IMR-90 (cell line): ENCODE results near the gene COL2A1. TPM values are rescaled to one million over a fixed set of nuclear protein-coding genes. Genes with fewer than 3 reads are reported as not detected.

ENCODE experiments used
- ATAC-seq: fragments of 200-7000 bp; cut with Tn5 transposase; 2 replicates; pipeline ENCODE4 v1.9.1; 2020; ENCODE audit warnings: low read depth, mild to moderate bottlenecking, moderate library complexity
- BruUV-seq: library from RNA; stranded (reverse); fragments of 400-500 nt; replicated peaks from 2 replicates; lab custom pipeline; 2021; lab: Mats Ljungman, UMichigan
- CTCF ChIA-PET: fragments of 300-600 bp; formaldehyde crosslinking; extraction: SDS; loops from one replicate; lab custom pipeline; 2021; ENCODE audit warnings: antibody characterized with exemption; lab: Yijun Ruan, JAX
- POLR2A ChIA-PET: fragments of 300-600 bp; sonication (Branson Sonifier 250); formaldehyde crosslinking; loops from one replicate; lab custom pipeline; 2022; ENCODE audit warnings: antibody characterized with exemption; ENCODE audit not compliant: unreplicated experiment; lab: Charles Lee
- DNase-seq: peaks from one replicate; pipeline ENCODE4 v3.0.0; 2013
- H2AFZ ChIP-seq: replicated peaks from 2 replicates; pipeline ENCODE3; 2013; ENCODE audit warnings: low read length, mild to moderate bottlenecking; ENCODE audit not compliant: poor library complexity
- H2AK5ac ChIP-seq: 2 replicates; pipeline ENCODE4 v1.6.1; 2013; ENCODE audit warnings: low read depth, low read length, inconsistent platforms
- H2AK9ac ChIP-seq: replicated peaks from 2 replicates; pipeline ENCODE3; 2013; ENCODE audit warnings: mild to moderate bottlenecking, low read depth, low read length, moderate library complexity; ENCODE audit not compliant: poor library complexity
- H2BK120ac ChIP-seq: 2 replicates; pipeline ENCODE4 v1.6.1; 2013; ENCODE audit warnings: low read depth, low read length, inconsistent platforms
- H2BK15ac ChIP-seq: 3 replicates; pipeline ENCODE4 v1.6.1; 2013; ENCODE audit warnings: low read depth, low read length, inconsistent platforms
- H2BK20ac ChIP-seq: 2 replicates; pipeline ENCODE4 v1.6.1; 2013; ENCODE audit warnings: low read depth, mild to moderate bottlenecking, inconsistent platforms, low read length, moderate library complexity
- H2BK5ac ChIP-seq: 2 replicates; pipeline ENCODE4 v1.6.1; 2013; ENCODE audit warnings: mild to moderate bottlenecking, low read depth, low read length, inconsistent platforms; ENCODE audit not compliant: poor library complexity, severe bottlenecking
- H3K14ac ChIP-seq: replicated peaks from 2 replicates; pipeline ENCODE4 v1.6.1; 2013; ENCODE audit warnings: low read depth, low read length, inconsistent platforms
- H3K18ac ChIP-seq: 2 replicates; pipeline ENCODE4 v1.6.1; 2013; ENCODE audit warnings: low read depth, low read length, control low read depth
- H3K23ac ChIP-seq: 2 replicates; pipeline ENCODE4 v1.6.1; 2013; ENCODE audit warnings: low read depth, low read length, inconsistent platforms
- H3K27ac ChIP-seq: 2 replicates; pipeline ENCODE4 v1.5.1; 2013; ENCODE audit warnings: mild to moderate bottlenecking, control low read depth, low read length; ENCODE audit not compliant: insufficient read depth
- H3K27me3 ChIP-seq: 2 replicates; pipeline ENCODE4 v1.6.1; 2013; ENCODE audit warnings: low read length; ENCODE audit not compliant: control insufficient read depth, insufficient read depth
- H3K36me3 ChIP-seq: 2 replicates; pipeline ENCODE4 v1.6.1; 2013; ENCODE audit warnings: low read length, mixed read lengths; ENCODE audit not compliant: control insufficient read depth, insufficient read depth
- H3K4ac ChIP-seq: 2 replicates; pipeline ENCODE4 v1.6.1; 2013; ENCODE audit warnings: low read depth, low read length, inconsistent platforms
- H3K4me1 ChIP-seq: 2 replicates; pipeline ENCODE4 v1.6.1; 2013; ENCODE audit warnings: low read length, mixed read lengths; ENCODE audit not compliant: control insufficient read depth, insufficient read depth
- H3K4me2 ChIP-seq: 2 replicates; pipeline ENCODE4 v1.6.1; 2013; ENCODE audit warnings: low read depth, mild to moderate bottlenecking, control low read depth, low read length, moderate library complexity
- H3K4me3 ChIP-seq: 2 replicates; pipeline ENCODE4 v1.5.1; 2013; ENCODE audit warnings: low read depth, mild to moderate bottlenecking, control low read depth, low read length, moderate library complexity; ENCODE audit not compliant: insufficient read depth
- H3K56ac ChIP-seq: 2 replicates; pipeline ENCODE4 v1.6.1; 2013; ENCODE audit warnings: low read length, inconsistent platforms; ENCODE audit not compliant: insufficient read depth; ENCODE audit errors: extremely low read depth
- H3K79me1 ChIP-seq, 2 experiments: 2 replicates each; pipeline ENCODE4 v1.6.1; 2013; ENCODE audit warnings: low read length in 2 of 2, inconsistent platforms in 1 of 2, low read depth in 1 of 2
- H3K9ac ChIP-seq: 2 replicates; pipeline ENCODE4 v1.6.1; 2013; ENCODE audit warnings: low read depth, low read length, control low read depth
- H3K9me1 ChIP-seq: 2 replicates; pipeline ENCODE4 v1.6.1; 2013; ENCODE audit warnings: low read length, inconsistent platforms; ENCODE audit not compliant: insufficient read depth
- H3K9me3 ChIP-seq: 2 replicates; pipeline ENCODE4 v1.6.1; 2013; ENCODE audit warnings: low read length; ENCODE audit not compliant: control insufficient read depth, insufficient read depth
- H4K20me1 ChIP-seq: 2 replicates; pipeline ENCODE4 v1.6.1; 2013; ENCODE audit warnings: low read length, inconsistent platforms; ENCODE audit not compliant: insufficient read depth
- H4K5ac ChIP-seq: 2 replicates; pipeline ENCODE4 v1.6.1; 2013; ENCODE audit warnings: mild to moderate bottlenecking, low read depth, low read length, control low read depth
- H4K8ac ChIP-seq, 2 experiments: 2 replicates each; pipeline ENCODE4 v1.6.1; 2013; ENCODE audit warnings: low read depth in 2 of 2, low read length in 2 of 2, control low read depth in 1 of 2, inconsistent platforms in 1 of 2
- H4K91ac ChIP-seq: 2 replicates; pipeline ENCODE4 v1.6.1; 2013; ENCODE audit warnings: low read depth, low read length, inconsistent platforms; ENCODE audit not compliant: insufficient read depth
- CEBPB ChIP-seq: IDR thresholded peaks from 2 replicates; pipeline ENCODE4 v1.6.1; 2012; ENCODE audit warnings: low read depth, low read length, improper control_type of control experiment
- CTCF ChIP-seq: conservative IDR thresholded peaks from 2 replicates; pipeline ENCODE4 v1.5.1; 2012; ENCODE audit warnings: mild to moderate bottlenecking, low read depth, low read length, improper control_type of control experiment
- MAFK ChIP-seq: IDR thresholded peaks from 2 replicates; pipeline ENCODE4 v1.6.1; 2012; ENCODE audit warnings: low read depth, low read length, improper control_type of control experiment
- NFE2L2 ChIP-seq: fragments of 150-350 bp; IDR thresholded peaks from 2 replicates; pipeline ENCODE4 v1.6.1; 2016; ENCODE audit warnings: low read depth, mild to moderate bottlenecking, low read length
- RAD21 ChIP-seq: IDR thresholded peaks from 2 replicates; pipeline ENCODE4 v1.6.1; 2012; ENCODE audit warnings: low read length, improper control_type of control experiment
- RCOR1 ChIP-seq: IDR thresholded peaks from 2 replicates; pipeline ENCODE4 v1.6.1; 2012; ENCODE audit warnings: mild to moderate bottlenecking, low read length, improper control_type of control experiment; ENCODE audit not compliant: insufficient replicate concordance
- RFX5 ChIP-seq: IDR thresholded peaks from 2 replicates; pipeline ENCODE4 v1.8.0; 2012; ENCODE audit warnings: low read depth, mild to moderate bottlenecking, low read length, moderate library complexity
- SMC3 ChIP-seq: fragments of 150-350 bp; IDR thresholded peaks from 2 replicates; pipeline ENCODE4 v1.6.1; 2016; ENCODE audit warnings: low read depth, mild to moderate bottlenecking, antibody characterized with exemption, low read length, moderate library complexity
- WGBS, 2 experiments: methylation state at CpG; one replicate each; pipeline versions ENCODE4 v1.1.5 to v1.1.7; 2013; ENCODE audit warnings: missing lambda C conversion rate in 2 of 2; ENCODE audit not compliant: insufficient read length in 1 of 2; ENCODE audit errors: extremely low coverage in 2 of 2; 5-methylcytosine and 5-hydroxymethylcytosine counted together
- dilution Hi-C: fragments of 300-500 bp; cut with HindIII; formaldehyde crosslinking; loops from one replicate; pipeline ENCODE4 v1.14.3; 2018; ENCODE audit warnings: low sequenced_read_pairs; ENCODE audit not compliant: unreplicated experiment
- in situ Hi-C: fragments of 300-500 bp; cut with MboI; formaldehyde crosslinking; loops from 3 replicates; pipeline ENCODE4 v1.14.3; 2019; ENCODE audit warnings: low sequenced_read_pairs, inconsistent platforms, mixed read lengths
- intact Hi-C: fragments of 100-400 bp; cut with micrococcal nuclease; formaldehyde crosslinking; loops from 2 replicates; pipeline ENCODE4 v1.10.0; 2022
- polyA plus RNA-seq, 3 experiments: library from polyadenylated mRNA; depleted of rRNA; stranded (reverse); fragments of >200 nt; gene quantifications; 2 replicates each; pipeline ENCODE4 v1.2.3, GENCODE V29; 2012; ENCODE audit warnings: low replicate concordance in 1 of 3
- total RNA-seq: library from RNA; depleted of rRNA; stranded (reverse); fragments of >200 nt; gene quantifications from 2 replicates; pipeline ENCODE4 v1.2.3, GENCODE V29; 2012

The COL2A1 gene
- total and polyA plus RNA-seq, 2 of the 4 experiments (the other 2 are of a cell fraction) = 0.05 TPM; not detected in 1

DNA sequence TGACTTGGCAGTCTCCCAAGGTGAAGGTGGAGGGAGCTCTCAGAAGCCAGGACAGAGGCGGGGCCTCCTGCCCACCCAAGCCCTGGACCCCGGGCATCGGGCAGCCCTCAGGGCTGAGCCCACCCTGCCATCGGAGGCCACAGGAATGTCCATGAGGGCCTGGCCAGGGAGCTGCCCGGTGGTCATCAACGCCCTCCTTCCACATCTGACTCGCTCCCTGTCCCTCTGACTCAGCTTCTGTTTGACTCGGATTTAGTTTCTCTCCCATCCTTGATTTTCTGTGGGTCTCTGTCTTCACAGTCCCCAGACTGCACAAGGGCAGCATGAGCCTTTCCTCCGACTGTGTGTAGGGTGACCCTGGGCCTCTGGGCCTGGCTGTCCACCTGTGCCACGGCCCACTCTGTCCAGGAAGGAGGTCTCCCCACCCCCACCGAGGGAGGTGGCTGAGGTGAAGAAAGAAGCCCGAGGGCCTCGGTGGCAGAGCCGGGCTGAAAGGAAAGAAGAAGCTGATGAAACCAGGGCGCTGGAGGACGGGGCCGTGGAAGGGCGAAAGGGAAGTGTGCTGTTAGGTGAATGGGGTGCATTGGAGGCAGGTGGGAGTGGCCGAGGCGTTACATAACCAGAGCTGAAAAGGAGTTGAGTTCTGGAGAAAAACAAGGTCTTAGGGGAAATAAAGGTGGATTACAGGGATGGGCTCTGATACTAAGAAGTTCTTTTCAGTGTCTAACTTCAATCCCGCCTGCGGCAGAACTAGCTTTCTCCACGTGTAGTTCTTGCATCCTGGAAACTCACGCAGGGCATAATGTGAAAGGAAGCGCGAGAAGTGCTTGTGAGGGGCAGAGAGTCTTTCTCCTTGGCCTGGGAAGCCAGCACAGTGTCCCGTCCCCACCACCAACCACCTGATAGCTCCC lies 57.6 kb downstream of the COL2A1 start:
- H3K4me2 ChIP-seq = peak overlapping the region; percentile 14; the same call in 1 of the 2 replicates
- no peak overlapping the region for H3K4me3 ChIP-seq
- no peak overlapping the region; the same call in 1 of the 2 replicates for H3K9ac ChIP-seq

More for the DNA sequence above, 57.6 kb downstream of the COL2A1 start:
- Histone ChIP-seq H2AFZ (peak overlapping the region; percentile 74), H3K27me3 (peaks cover 11% of the 10 kb centered on the region; the same call in 1 of the 2 replicates), H2BK5ac (no peak overlapping the region), H3K79me1 (no peaks in the 10 kb centered on the region), H4K91ac (no peak overlapping the region), H4K20me1 (no peaks in the 10 kb centered on the region; the same call in 1 of the 2 replicates), H3K18ac (no peak overlapping the region), H2BK120ac (no peak overlapping the region), H3K36me3 (no peaks in the 10 kb centered on the region), H3K4ac (no peak overlapping the region), H3K9me1 (peaks cover 2% of the 10 kb centered on the region; the same call in 1 of the 2 replicates), H4K5ac (no peak overlapping the region), H4K8ac (no peak overlapping the region; a peak in 1 of 4 replicates), H2BK15ac (peak overlapping the region; percentile 50; the same call in 1 of the 3 replicates), H3K56ac (no peak overlapping the region), H2BK20ac (no peak overlapping the region), H3K9me3 (no peaks in the 10 kb centered on the region), H3K14ac (0 out of 2 replicates have a peak overlapping the region, but pooled peaks have one; percentile 10), H2AK9ac (no peak overlapping the region), H3K4me1 (peaks cover 12% of the 10 kb centered on the region), H3K27ac (no peak overlapping the region), H2AK5ac (peak overlapping the region; percentile 48; the same call in 1 of the 2 replicates), H3K23ac (no peak overlapping the region)
- in situ Hi-C loops (no loop called here), intact Hi-C loops (loop anchor here (5.0 kb wide), 2 partner anchors 44 to 94 kb away; partner anchors contain the start of gene VDR), dilution Hi-C loops (no loop called here)
- ATAC-seq (peak; percentile 53), DNase-seq (peak; percentile 41)
- ChIA-PET POLR2A (interaction anchor here (0.6 kb wide), 1 partner anchor 136 kb away, joined by 8 read pairs; no protein-coding TSS in a partner anchor), CTCF (interaction anchor here (0.6 to 1.6 kb wide), 5 partner anchors 9 to 245 kb away, joined by 3 to 8 read pairs (median 5); partner anchors contain the start of gene VDR)
- TF ChIP-seq RFX5 (no peak), RCOR1 (no peak), MAFK (no peak), SMC3 (no peak), CTCF (no peak), RAD21 (no peak), CEBPB (no peak), NFE2L2 (no peak)
- BruUV-seq = no TSS peak
- WGBS, 2 experiments = 69% methylated on average over 14 of the region's 27 CpGs; no CpG with 5 or more reads in 1 of the 2 experiments
